IPS-18a (cell line): ENCODE data around the gene LRP5.

ENCODE experiments used
- H3K27ac ChIP-seq: one replicate; pipeline ENCODE4 v1.5.1; 2013; ENCODE audit warnings: low read length
- H3K27me3 ChIP-seq: one replicate; pipeline ENCODE4 v1.6.1; 2013; ENCODE audit warnings: mild to moderate bottlenecking, low read length; ENCODE audit not compliant: control insufficient read depth, insufficient read depth
- H3K36me3 ChIP-seq: one replicate; pipeline ENCODE4 v1.6.1; 2013; ENCODE audit warnings: low read depth, low read length; ENCODE audit not compliant: control insufficient read depth
- H3K4me1 ChIP-seq: one replicate; pipeline ENCODE4 v1.6.1; 2013; ENCODE audit warnings: low read depth, low read length; ENCODE audit not compliant: control insufficient read depth
- H3K4me3 ChIP-seq: one replicate; pipeline ENCODE4 v1.5.1; 2013; ENCODE audit warnings: low read length
- H3K9ac ChIP-seq: one replicate; pipeline ENCODE4 v1.6.1; 2013; ENCODE audit warnings: mild to moderate bottlenecking, low read length, moderate library complexity
- H3K9me3 ChIP-seq: one replicate; pipeline ENCODE4 v1.6.1; 2013; ENCODE audit warnings: low read depth, low read length; ENCODE audit not compliant: control insufficient read depth

Gene LRP5

GRCh38 chr11:68381716-68382115, 69.3 kb downstream of the LRP5 start:
- no peaks in the 10 kb centered on the region for H3K4me1 ChIP-seq
- no peak overlapping the region for H3K9ac ChIP-seq
- H3K9me3 ChIP-seq: no peaks in the 10 kb centered on the region
- no peaks in the 10 kb centered on the region for H3K36me3 ChIP-seq
- no peak overlapping the region for H3K27ac ChIP-seq
- no peaks in the 10 kb centered on the region for H3K27me3 ChIP-seq
- H3K4me3 ChIP-seq: no peak overlapping the region

- no peak overlapping the region for H3K9ac ChIP-seq
- H3K36me3 ChIP-seq: peaks cover 4% of the 10 kb centered on the region
- H3K27ac ChIP-seq: no peak overlapping the region
- H3K4me3 ChIP-seq: no peak overlapping the region
- no peaks in the 10 kb centered on the region for H3K9me3 ChIP-seq
- H3K27me3 ChIP-seq: no peaks in the 10 kb centered on the region
- no peaks in the 10 kb centered on the region for H3K4me1 ChIP-seq
Measured at GRCh38 chr11:68382358-68382998, 70.1 kb downstream of the LRP5 start.

DNA sequence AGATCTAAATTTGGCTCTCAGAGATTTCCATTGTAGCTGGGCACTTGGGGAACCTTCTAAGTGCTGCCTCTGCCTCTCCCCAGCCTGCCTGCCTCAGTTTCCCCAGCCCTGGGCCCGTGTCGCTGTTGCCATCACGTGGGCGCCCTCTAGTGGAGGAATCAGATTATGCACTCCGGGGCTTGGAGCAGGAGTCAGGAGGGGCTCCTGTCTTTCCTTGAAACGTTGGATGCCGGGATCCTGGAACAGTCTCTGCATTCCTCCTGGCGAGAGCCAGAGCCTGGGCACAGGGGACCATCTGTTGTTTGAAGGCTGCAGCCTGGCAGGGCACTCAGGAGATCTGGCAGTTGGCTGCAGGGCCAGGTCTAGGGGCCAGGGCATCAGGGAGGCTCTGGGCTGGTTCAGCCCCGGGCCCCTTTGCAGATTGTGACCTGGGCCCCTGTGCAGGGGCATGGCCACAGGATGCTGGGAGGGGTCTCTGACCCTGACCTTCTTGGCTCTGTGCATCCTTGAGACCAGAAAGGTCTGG, 71.6 kb downstream of the LRP5 start:
- no peak overlapping the region for H3K27ac ChIP-seq
- H3K9me3 ChIP-seq: no peaks in the 10 kb centered on the region
- no peak overlapping the region for H3K4me3 ChIP-seq
- H3K4me1 ChIP-seq: no peaks in the 10 kb centered on the region
- peaks cover 7% of the 10 kb centered on the region for H3K36me3 ChIP-seq
- H3K27me3 ChIP-seq: no peaks in the 10 kb centered on the region
- no peak overlapping the region for H3K9ac ChIP-seq

- Histone ChIP-seq H3K27me3 (no peaks in the 10 kb centered on the region), H3K9ac (no peak overlapping the region), H3K9me3 (no peaks in the 10 kb centered on the region), H3K4me3 (no peak overlapping the region), H3K27ac (no peak overlapping the region), H3K36me3 (peaks cover 7% of the 10 kb centered on the region), H3K4me1 (no peaks in the 10 kb centered on the region)
Measured at GRCh38 chr11:68384530-68385081, 72.2 kb downstream of the LRP5 start.

- no peaks in the 10 kb centered on the region for H3K4me1 ChIP-seq
- no peak overlapping the region for H3K9ac ChIP-seq
- H3K27ac ChIP-seq: no peak overlapping the region
Measured at GRCh38 chr11:68385128-68385527, 72.7 kb downstream of the LRP5 start.

GRCh38 chr11:68386331-68386978, 74.1 kb downstream of the LRP5 start:
- H3K27me3 ChIP-seq: no peaks in the 10 kb centered on the region
- H3K9me3 ChIP-seq: no peaks in the 10 kb centered on the region
- H3K9ac ChIP-seq: no peak overlapping the region
- H3K4me1 ChIP-seq: no peaks in the 10 kb centered on the region
- no peak overlapping the region for H3K4me3 ChIP-seq
- H3K36me3 ChIP-seq: peaks cover 7% of the 10 kb centered on the region
- no peak overlapping the region for H3K27ac ChIP-seq

More at GRCh38 chr11:68385128-68385527, 72.7 kb downstream of the LRP5 start:
- Histone ChIP-seq H3K9me3 (no peaks in the 10 kb centered on the region), H3K27me3 (no peaks in the 10 kb centered on the region), H3K36me3 (peaks cover 7% of the 10 kb centered on the region), H3K4me3 (no peak overlapping the region)

- H3K27ac ChIP-seq: no peak overlapping the region
Measured at GRCh38 chr11:68387840-68388239, 75.4 kb downstream of the LRP5 start.

DNA sequence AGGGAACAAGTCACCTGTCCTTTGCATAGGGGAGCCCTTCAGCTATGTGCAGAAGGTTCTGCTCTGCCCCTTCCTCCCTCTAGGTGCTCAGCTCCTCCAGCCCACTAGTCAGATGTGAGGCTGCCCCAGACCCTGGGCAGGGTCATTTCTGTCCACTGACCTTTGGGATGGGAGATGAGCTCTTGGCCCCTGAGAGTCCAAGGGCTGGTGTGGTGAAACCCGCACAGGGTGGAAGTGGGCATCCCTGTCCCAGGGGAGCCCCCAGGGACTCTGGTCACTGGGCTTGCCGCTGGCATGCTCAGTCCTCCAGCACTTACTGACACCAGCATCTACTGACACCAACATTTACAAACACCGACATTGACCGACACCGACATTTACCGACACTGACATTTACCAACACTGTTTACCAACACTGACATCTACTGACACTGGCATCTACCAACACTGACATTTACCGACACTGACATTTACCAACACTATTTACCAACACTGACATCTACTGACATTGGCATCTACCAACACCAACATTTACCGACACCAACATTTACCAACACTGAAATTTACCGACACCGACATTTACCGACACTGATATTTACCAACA, 76.3 kb downstream of the LRP5 start:
- H3K4me3 ChIP-seq: no peak overlapping the region
- peaks cover 7% of the 10 kb centered on the region for H3K36me3 ChIP-seq
- H3K9me3 ChIP-seq: no peaks in the 10 kb centered on the region
- no peak overlapping the region for H3K9ac ChIP-seq
- no peaks in the 10 kb centered on the region for H3K4me1 ChIP-seq
- no peak overlapping the region for H3K27ac ChIP-seq
- no peaks in the 10 kb centered on the region for H3K27me3 ChIP-seq

More at GRCh38 chr11:68387840-68388239, 75.4 kb downstream of the LRP5 start:
- H3K4me3 ChIP-seq: no peak overlapping the region
- no peaks in the 10 kb centered on the region for H3K4me1 ChIP-seq
- peaks cover 7% of the 10 kb centered on the region for H3K36me3 ChIP-seq
- no peaks in the 10 kb centered on the region for H3K27me3 ChIP-seq
- no peak overlapping the region for H3K9ac ChIP-seq
- no peaks in the 10 kb centered on the region for H3K9me3 ChIP-seq

DNA sequence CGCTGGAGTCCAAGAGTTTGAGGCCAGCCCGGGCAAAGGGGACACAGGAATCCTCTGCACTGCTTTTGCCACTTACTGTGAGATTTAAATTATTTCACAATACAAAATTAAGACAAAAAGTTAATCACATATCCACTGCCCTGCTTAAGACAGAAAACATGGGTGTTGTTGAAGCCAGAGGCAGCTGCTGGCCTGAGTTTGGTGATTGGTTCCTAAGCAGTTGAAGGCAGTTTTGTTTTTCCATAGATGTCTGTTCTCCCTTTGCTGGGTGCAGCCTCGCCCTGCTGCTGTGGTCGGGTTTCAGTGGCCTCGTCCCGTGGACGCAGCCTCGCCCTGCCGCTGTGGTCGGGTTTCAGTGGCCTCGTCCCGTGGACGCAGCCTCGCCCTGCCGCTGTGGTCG, 77.9 kb downstream of the LRP5 start:
- Histone ChIP-seq H3K36me3 (peaks cover 7% of the 10 kb centered on the region), H3K27me3 (no peaks in the 10 kb centered on the region), H3K9me3 (no peaks in the 10 kb centered on the region), H3K4me1 (no peaks in the 10 kb centered on the region), H3K4me3 (no peak overlapping the region), H3K27ac (no peak overlapping the region), H3K9ac (no peak overlapping the region)

DNA sequence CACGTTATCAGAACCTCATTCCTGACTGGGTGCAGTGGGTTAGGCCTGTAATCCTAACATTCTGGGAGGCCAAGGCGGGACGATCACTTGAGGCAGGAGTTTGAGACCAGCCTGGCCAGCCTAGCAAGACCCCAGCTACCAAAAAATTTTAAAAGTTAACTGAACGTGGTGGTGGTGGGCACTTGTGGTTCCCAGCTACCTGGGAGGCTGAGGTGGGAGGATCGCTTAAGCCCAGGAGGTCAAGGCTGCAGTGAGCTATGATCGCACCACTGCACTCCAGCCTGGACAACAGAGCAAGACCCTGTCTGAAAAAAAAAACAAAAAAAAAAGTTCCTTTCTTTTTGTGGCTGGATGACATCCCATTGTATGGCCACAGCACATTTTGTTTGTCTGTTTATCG, 80.4 kb downstream of the LRP5 start:
- Histone ChIP-seq H3K4me3 (no peak overlapping the region), H3K9me3 (no peaks in the 10 kb centered on the region)

DNA sequence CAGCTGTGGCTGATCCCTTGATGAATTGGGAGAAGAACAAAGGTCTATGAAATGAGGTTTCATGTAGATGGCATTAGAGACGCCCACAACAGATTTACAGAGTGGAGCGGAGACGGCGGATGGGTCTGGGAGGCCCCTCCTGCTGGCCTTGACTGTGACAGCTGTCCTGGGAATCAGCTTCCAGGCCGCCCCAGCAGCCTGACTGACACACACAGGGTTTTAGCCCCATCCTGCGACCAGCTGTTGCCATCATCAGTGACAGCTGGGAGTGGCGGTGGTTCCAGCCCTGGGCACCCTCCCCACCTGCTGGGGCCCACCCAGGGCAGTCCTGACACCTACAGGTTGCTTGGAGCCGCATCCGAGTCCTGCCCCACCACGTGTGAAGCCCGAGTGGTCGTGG, 84.1 kb downstream of the LRP5 start:
- Histone ChIP-seq H3K27me3 (no peaks in the 10 kb centered on the region), H3K36me3 (no peaks in the 10 kb centered on the region), H3K9ac (no peak overlapping the region), H3K27ac (no peak overlapping the region), H3K4me1 (no peaks in the 10 kb centered on the region), H3K4me3 (no peak overlapping the region), H3K9me3 (no peaks in the 10 kb centered on the region)

More for the DNA sequence above, 80.4 kb downstream of the LRP5 start:
- H3K36me3 ChIP-seq: peaks cover under 1% of the 10 kb centered on the region
- no peaks in the 10 kb centered on the region for H3K4me1 ChIP-seq
- no peak overlapping the region for H3K9ac ChIP-seq
- H3K27ac ChIP-seq: no peak overlapping the region
- H3K27me3 ChIP-seq: no peaks in the 10 kb centered on the region
